Neural cell (in vitro differentiated cells): Measurements from ENCODE around the gene CCS. TPM values are rescaled to one million over a fixed set of nuclear protein-coding genes. Genes with fewer than 3 reads are reported as not detected.

ENCODE experiments used
- H2AFZ ChIP-seq: fragments of 200-600, 300-800 bp; sonication (generic), shearing (Covaris generic); 2 replicates; pipeline ENCODE4 v1.6.0; 2014; ENCODE audit warnings: low read depth, mild to moderate bottlenecking, antibody characterized with exemption, low read length, moderate library complexity
- H3F3A ChIP-seq: fragments of 200-600 bp; shearing (Covaris generic); 2 replicates; pipeline ENCODE4 v1.6.1; 2016; ENCODE audit warnings: mild to moderate bottlenecking, moderate library complexity, mixed read lengths, antibody characterized with exemption, low read length; ENCODE audit not compliant: insufficient read depth, poor library complexity, severe bottlenecking
- H3K27ac ChIP-seq: fragments of 200-600, 300-800 bp; sonication (generic), shearing (Covaris generic); 2 replicates; pipeline ENCODE4 v1.5.1; 2014; ENCODE audit warnings: mild to moderate bottlenecking, low read length, moderate library complexity
- H3K27me3 ChIP-seq: fragments of 300-800, 200-600 bp; sonication (generic), shearing (Covaris generic); 2 replicates; pipeline ENCODE4 v1.6.0; 2014; ENCODE audit warnings: mild to moderate bottlenecking, low read depth, low read length, moderate library complexity; ENCODE audit not compliant: insufficient read depth
- H3K36me3 ChIP-seq: fragments of 300-800, 200-600 bp; sonication (generic), shearing (Covaris generic); 2 replicates; pipeline ENCODE4 v1.5.1; 2014; ENCODE audit warnings: mild to moderate bottlenecking, antibody characterized with exemption, low read length, moderate library complexity; ENCODE audit not compliant: insufficient read depth
- H3K4me2 ChIP-seq: fragments of 300-800, 200-600 bp; sonication (generic), shearing (Covaris generic); 2 replicates; pipeline ENCODE4 v1.6.0; 2014; ENCODE audit warnings: mild to moderate bottlenecking, low read length
- H3K4me3 ChIP-seq: fragments of 300-800, 200-600 bp; sonication (generic), shearing (Covaris generic); 2 replicates; pipeline ENCODE4 v1.5.1; 2014; ENCODE audit warnings: mild to moderate bottlenecking, low read length, moderate library complexity
- H3K79me2 ChIP-seq: fragments of 200-600 bp; shearing (Covaris generic); replicated peaks from 2 replicates; pipeline ENCODE4 v1.6.0; 2014; ENCODE audit warnings: mild to moderate bottlenecking, low read length, moderate library complexity; ENCODE audit not compliant: insufficient read depth
- H3K9ac ChIP-seq: fragments of 300-800, 200-600 bp; sonication (generic), shearing (Covaris generic); 2 replicates; pipeline ENCODE4 v1.6.1; 2016; ENCODE audit warnings: mild to moderate bottlenecking, low read length, mixed read lengths
- H3K9me2 ChIP-seq: fragments of 200-600 bp; shearing (Covaris generic); 2 replicates; pipeline ENCODE4 v1.6.1; 2016; ENCODE audit warnings: mild to moderate bottlenecking, low read length, mixed read lengths; ENCODE audit not compliant: insufficient read depth
- H3K9me3 ChIP-seq: fragments of 200-600, 300-800 bp; sonication (generic), shearing (Covaris generic); 2 replicates; pipeline ENCODE4 v1.6.1; 2016; ENCODE audit warnings: mild to moderate bottlenecking, mixed run types, low read length, moderate library complexity, mixed read lengths
- H4K20me1 ChIP-seq: fragments of 200-600 bp; shearing (Covaris generic); 2 replicates; pipeline ENCODE4 v1.6.1; 2016; ENCODE audit warnings: mild to moderate bottlenecking, mixed run types; ENCODE audit not compliant: insufficient read depth
- EP300 ChIP-seq: fragments of 450-650 bp; conservative IDR thresholded peaks from 2 replicates; pipeline ENCODE4 v1.6.1; 2014; ENCODE audit warnings: antibody characterized with exemption, mild to moderate bottlenecking, moderate library complexity; ENCODE audit not compliant: poor library complexity, severe bottlenecking
- EZH2 ChIP-seq: fragments of 200-600, 300-800 bp; shearing (Covaris generic), sonication (generic); IDR thresholded peaks from 2 replicates; pipeline ENCODE4 v1.6.1; 2014; ENCODE audit warnings: antibody characterized with exemption, low read length, borderline replicate concordance, mild to moderate bottlenecking; ENCODE audit not compliant: insufficient read depth, poor library complexity, severe bottlenecking
- MXI1 ChIP-seq: fragments of 450-650 bp; conservative IDR thresholded peaks from 2 replicates; pipeline ENCODE4 v1.6.1; 2014; ENCODE audit warnings: antibody characterized with exemption, mild to moderate bottlenecking; ENCODE audit not compliant: poor library complexity, severe bottlenecking
- POLR2AphosphoS5 ChIP-seq: IDR thresholded peaks from 2 replicates; pipeline ENCODE4 v1.6.1; 2012
- RAD21 ChIP-seq: fragments of 450-650 bp; conservative IDR thresholded peaks from 2 replicates; pipeline ENCODE4 v1.6.1; 2014; ENCODE audit warnings: antibody characterized with exemption, mild to moderate bottlenecking, moderate library complexity
- SMC3 ChIP-seq: fragments of 450-650 bp; conservative IDR thresholded peaks from 2 replicates; pipeline ENCODE4 v1.6.1; 2014; ENCODE audit warnings: antibody characterized with exemption, mild to moderate bottlenecking, moderate library complexity; ENCODE audit not compliant: poor library complexity
- TAF1 ChIP-seq: IDR thresholded peaks from 2 replicates; pipeline ENCODE4 v1.6.1; 2012; ENCODE audit warnings: low read depth
- polyA plus RNA-seq: library from polyadenylated mRNA; depleted of rRNA; stranded (reverse); fragments of >200 nt; gene quantifications from 2 replicates; pipeline ENCODE4 v1.2.3, GENCODE V29; 2014
- TF ChIP-seq, protein P1 (sequence below): fragments of 450-650 bp; IDR thresholded peaks from 2 replicates; pipeline ENCODE4 v1.5.1; 2014; ENCODE audit warnings: antibody characterized with exemption, mild to moderate bottlenecking, moderate library complexity; ENCODE audit not compliant: poor library complexity, severe bottlenecking
- TF ChIP-seq, protein P2 (sequence below): IDR thresholded peaks from 2 replicates; pipeline ENCODE4 v1.6.1; 2012; ENCODE audit warnings: borderline replicate concordance

The CCS gene
- polyA plus RNA-seq, 1 donor from 2014 or later = 40.8 TPM

DNA sequence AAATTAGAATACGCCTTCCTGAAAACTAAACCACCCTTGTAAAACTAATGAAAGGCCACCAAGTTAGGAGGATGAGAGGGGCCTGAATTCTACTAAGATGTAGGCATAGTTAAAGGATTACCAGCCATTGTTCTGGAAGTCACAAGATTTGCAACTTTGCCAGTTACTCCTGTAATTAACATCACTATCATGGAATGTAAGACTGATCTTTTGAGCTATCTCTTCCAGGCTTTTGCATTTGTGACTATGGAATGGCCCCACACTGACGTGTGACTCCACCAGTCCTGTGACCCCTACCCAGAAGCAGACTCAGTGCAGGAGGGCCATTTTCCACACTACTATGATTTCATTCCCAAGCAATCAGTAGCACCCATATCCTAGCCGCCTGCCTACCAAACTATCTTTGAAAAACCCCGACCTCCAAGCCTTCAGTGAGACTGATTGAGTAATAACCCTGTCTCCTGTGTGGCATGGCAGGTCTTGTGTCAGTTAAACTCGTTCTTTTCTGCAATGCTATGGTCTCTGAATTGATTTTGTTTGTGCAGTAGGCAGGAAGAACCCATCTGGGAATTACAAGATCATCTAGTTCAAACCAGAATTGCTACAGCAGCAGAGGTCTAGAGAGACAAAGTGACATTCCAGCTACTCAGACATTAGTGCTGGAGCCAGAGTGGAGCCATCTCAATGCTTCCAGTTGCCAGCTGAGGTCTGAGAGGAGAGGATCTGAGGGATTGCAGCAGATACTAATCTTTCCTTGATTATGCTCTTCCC is 22.7 kb upstream of the CCS start:
- Histone ChIP-seq H2AFZ (peak overlapping the region; percentile 24), H3K27ac (peak overlapping the region; percentile 99), H3K79me2 (no peaks in the 10 kb centered on the region), H3K36me3 (no peaks in the 10 kb centered on the region), H3K9me2 (no peaks in the 10 kb centered on the region), H3K4me2 (peak overlapping the region; percentile 55), H3F3A (no peaks in the 10 kb centered on the region), H3K4me3 (peak overlapping the region; percentile 49), H4K20me1 (no peaks in the 10 kb centered on the region), H3K9ac (peak overlapping the region; percentile 69), H3K9me3 (no peaks in the 10 kb centered on the region), H3K27me3 (no peaks in the 10 kb centered on the region)
- TF ChIP-seq TAF1 (peak; percentile 81), MXI1 (no peak), RAD21 (no peak), POLR2AphosphoS5 (peak; percentile 64), EZH2 (no peak), EP300 (peak; percentile 97), SMC3 (peak; percentile 16)
- TF ChIP-seq, protein P1, sequence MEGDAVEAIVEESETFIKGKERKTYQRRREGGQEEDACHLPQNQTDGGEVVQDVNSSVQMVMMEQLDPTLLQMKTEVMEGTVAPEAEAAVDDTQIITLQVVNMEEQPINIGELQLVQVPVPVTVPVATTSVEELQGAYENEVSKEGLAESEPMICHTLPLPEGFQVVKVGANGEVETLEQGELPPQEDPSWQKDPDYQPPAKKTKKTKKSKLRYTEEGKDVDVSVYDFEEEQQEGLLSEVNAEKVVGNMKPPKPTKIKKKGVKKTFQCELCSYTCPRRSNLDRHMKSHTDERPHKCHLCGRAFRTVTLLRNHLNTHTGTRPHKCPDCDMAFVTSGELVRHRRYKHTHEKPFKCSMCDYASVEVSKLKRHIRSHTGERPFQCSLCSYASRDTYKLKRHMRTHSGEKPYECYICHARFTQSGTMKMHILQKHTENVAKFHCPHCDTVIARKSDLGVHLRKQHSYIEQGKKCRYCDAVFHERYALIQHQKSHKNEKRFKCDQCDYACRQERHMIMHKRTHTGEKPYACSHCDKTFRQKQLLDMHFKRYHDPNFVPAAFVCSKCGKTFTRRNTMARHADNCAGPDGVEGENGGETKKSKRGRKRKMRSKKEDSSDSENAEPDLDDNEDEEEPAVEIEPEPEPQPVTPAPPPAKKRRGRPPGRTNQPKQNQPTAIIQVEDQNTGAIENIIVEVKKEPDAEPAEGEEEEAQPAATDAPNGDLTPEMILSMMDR = no peak
- TF ChIP-seq, protein P2, sequence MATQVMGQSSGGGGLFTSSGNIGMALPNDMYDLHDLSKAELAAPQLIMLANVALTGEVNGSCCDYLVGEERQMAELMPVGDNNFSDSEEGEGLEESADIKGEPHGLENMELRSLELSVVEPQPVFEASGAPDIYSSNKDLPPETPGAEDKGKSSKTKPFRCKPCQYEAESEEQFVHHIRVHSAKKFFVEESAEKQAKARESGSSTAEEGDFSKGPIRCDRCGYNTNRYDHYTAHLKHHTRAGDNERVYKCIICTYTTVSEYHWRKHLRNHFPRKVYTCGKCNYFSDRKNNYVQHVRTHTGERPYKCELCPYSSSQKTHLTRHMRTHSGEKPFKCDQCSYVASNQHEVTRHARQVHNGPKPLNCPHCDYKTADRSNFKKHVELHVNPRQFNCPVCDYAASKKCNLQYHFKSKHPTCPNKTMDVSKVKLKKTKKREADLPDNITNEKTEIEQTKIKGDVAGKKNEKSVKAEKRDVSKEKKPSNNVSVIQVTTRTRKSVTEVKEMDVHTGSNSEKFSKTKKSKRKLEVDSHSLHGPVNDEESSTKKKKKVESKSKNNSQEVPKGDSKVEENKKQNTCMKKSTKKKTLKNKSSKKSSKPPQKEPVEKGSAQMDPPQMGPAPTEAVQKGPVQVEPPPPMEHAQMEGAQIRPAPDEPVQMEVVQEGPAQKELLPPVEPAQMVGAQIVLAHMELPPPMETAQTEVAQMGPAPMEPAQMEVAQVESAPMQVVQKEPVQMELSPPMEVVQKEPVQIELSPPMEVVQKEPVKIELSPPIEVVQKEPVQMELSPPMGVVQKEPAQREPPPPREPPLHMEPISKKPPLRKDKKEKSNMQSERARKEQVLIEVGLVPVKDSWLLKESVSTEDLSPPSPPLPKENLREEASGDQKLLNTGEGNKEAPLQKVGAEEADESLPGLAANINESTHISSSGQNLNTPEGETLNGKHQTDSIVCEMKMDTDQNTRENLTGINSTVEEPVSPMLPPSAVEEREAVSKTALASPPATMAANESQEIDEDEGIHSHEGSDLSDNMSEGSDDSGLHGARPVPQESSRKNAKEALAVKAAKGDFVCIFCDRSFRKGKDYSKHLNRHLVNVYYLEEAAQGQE = peak; percentile 92

DNA sequence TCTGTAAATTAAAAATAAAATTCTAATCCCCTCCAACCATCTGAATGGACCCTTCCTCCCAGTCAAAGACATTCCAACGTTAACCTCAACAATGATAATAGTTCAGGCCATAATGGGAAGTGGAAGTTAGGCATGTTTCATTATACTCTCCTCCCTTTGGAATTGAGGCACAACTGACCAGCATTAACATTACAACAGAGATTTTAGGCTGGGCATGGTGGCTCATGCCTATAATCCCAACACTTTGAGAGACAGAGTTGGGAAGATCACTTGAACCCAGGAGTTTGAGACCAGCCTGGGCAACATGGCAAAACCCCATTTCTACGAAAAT is 22.2 kb upstream of the CCS start:
- peak overlapping the region; percentile 24 for H2AFZ ChIP-seq
- peak overlapping the region; percentile 52 for H3K4me2 ChIP-seq

More for the DNA sequence above, 22.2 kb upstream of the CCS start:
- Histone ChIP-seq H3K9ac (peak overlapping the region; percentile 69), H3K27me3 (no peaks in the 10 kb centered on the region), H3K27ac (peak overlapping the region; percentile 99), H3K9me2 (no peaks in the 10 kb centered on the region), H3K9me3 (no peaks in the 10 kb centered on the region), H3K36me3 (no peaks in the 10 kb centered on the region), H3K79me2 (no peaks in the 10 kb centered on the region), H3F3A (no peaks in the 10 kb centered on the region), H3K4me3 (peak overlapping the region; percentile 49), H4K20me1 (no peaks in the 10 kb centered on the region)
- no peak for TF ChIP-seq POLR2AphosphoS5
- TF ChIP-seq MXI1 = no peak
- peak; percentile 7 for TF ChIP-seq SMC3
- TF ChIP-seq TAF1 = no peak
- no peak for TF ChIP-seq EP300
- TF ChIP-seq, protein P2 = peak; percentile 7
